GM20431 (cell line): Measurements from ENCODE around the gene ADAM20.
"Not testable (repeated sequence)": the region's sequence is repeated elsewhere in the genome, so short reads cannot be mapped to it uniquely, and the experiment has no call there.

ENCODE experiments used
- in situ Hi-C: fragments of 300-500 bp; cut with MseI, MboI; formaldehyde crosslinking; loops from one replicate; pipeline ENCODE4 v1.15.0; 2020; ENCODE audit warnings: low sequenced_read_pairs; ENCODE audit not compliant: unreplicated experiment

ADAM20 gene

GRCh38 chr14:70534904-70535303 is at the start of gene ADAM20:
Gene ADAM20 (minus strand): TSS chr14:70535004. CDS start chr14:70524757, 10,247 bp downstream.
- in situ Hi-C loops, result no loop called here

GRCh38 chr14:70576891-70577290 is 42.1 kb upstream of the ADAM20 start:
- in situ Hi-C loops, result no loop called here

- in situ Hi-C loops, result no loop called here
These were observed 38.2 kb upstream of the ADAM20 start for GRCh38 chr14:70573050-70573449.

GRCh38 chr14:70571139-70571538 is 36.3 kb upstream of the ADAM20 start:
- in situ Hi-C loops, result no loop called here

GRCh38 chr14:70567791-70568190 is 33.0 kb upstream of the ADAM20 start:
- in situ Hi-C loops, result no loop called here

- in situ Hi-C loops, result no loop called here
These were observed 29.1 kb upstream of the ADAM20 start for GRCh38 chr14:70563869-70564268.

- in situ Hi-C loops, result no loop called here
These were observed 28.6 kb upstream of the ADAM20 start for GRCh38 chr14:70563417-70563816.

GRCh38 chr14:70558356-70558755 is 23.6 kb upstream of the ADAM20 start:
- in situ Hi-C loops, result no loop called here

GRCh38 chr14:70555890-70556289 is 21.1 kb upstream of the ADAM20 start:
- in situ Hi-C loops, result no loop called here

GRCh38 chr14:70538087-70538486 is 3.3 kb upstream of the ADAM20 start:
- in situ Hi-C loops, result no loop called here

- in situ Hi-C loops, result no loop called here
These were observed 2.0 kb upstream of the ADAM20 start for GRCh38 chr14:70536830-70537229.

- in situ Hi-C loops, result no loop called here
These were observed 4.4 kb downstream of the ADAM20 start for GRCh38 chr14:70530417-70530816.

- in situ Hi-C loops, result no loop called here
These were observed 7.2 kb downstream of the ADAM20 start for GRCh38 chr14:70527501-70528105.

- in situ Hi-C loops, result no loop called here
These were observed 9.1 kb downstream of the ADAM20 start for GRCh38 chr14:70525691-70526090.

- in situ Hi-C loops, result no loop called here
These were observed 19.0 kb downstream of the ADAM20 start for GRCh38 chr14:70515811-70516210.

GRCh38 chr14:70514168-70515069 is 20.4 kb downstream of the ADAM20 start:
- in situ Hi-C loops, result no loop called here

- in situ Hi-C loops, result no loop called here
These were observed 36.6 kb downstream of the ADAM20 start for GRCh38 chr14:70498191-70498590.

- in situ Hi-C loops, result no loop called here
These were observed 45.1 kb downstream of the ADAM20 start for GRCh38 chr14:70489579-70490200.

- in situ Hi-C loops, result not testable (repeated sequence)
These were observed 57.3 kb downstream of the ADAM20 start for GRCh38 chr14:70477356-70478105.

GRCh38 chr14:70475459-70475858 is 59.3 kb downstream of the ADAM20 start:
- in situ Hi-C loops, result not testable (repeated sequence)
